NCI-H2171 (cell line): ENCODE measurements around the gene CHCHD6.

Experiments used
- DNase-seq: peaks from one replicate; lab custom pipeline; 2025; lab: John Stamatoyannopoulos, UW

CHCHD6 gene

GRCh38 chr3:126895178-126896066 lies 191.4 kb downstream of the CHCHD6 start:
- DNase-seq = no peak

GRCh38 chr3:126896067-126896441 lies 192.0 kb downstream of the CHCHD6 start:
- DNase-seq = no peak

- no peak for DNase-seq
Observed at GRCh38 chr3:126896968-126897367, 192.9 kb downstream of the CHCHD6 start.

- no peak for DNase-seq
Observed at GRCh38 chr3:126897943-126898342, 193.9 kb downstream of the CHCHD6 start.

GRCh38 chr3:126900859-126901540 lies 197.0 kb downstream of the CHCHD6 start:
- DNase-seq = no peak

GRCh38 chr3:126901631-126902030 lies 197.6 kb downstream of the CHCHD6 start:
- no peak for DNase-seq

GRCh38 chr3:126903521-126903920 lies 199.5 kb downstream of the CHCHD6 start:
- no peak for DNase-seq

GRCh38 chr3:126907557-126907956 lies 203.5 kb downstream of the CHCHD6 start:
- DNase-seq = no peak

- no peak for DNase-seq
Observed at GRCh38 chr3:126908752-126909275, 204.8 kb downstream of the CHCHD6 start.

- DNase-seq = no peak
Observed at GRCh38 chr3:126910231-126910630, 206.2 kb downstream of the CHCHD6 start.

GRCh38 chr3:126911162-126912026 lies 207.4 kb downstream of the CHCHD6 start:
- DNase-seq = no peak

GRCh38 chr3:126912027-126912422 lies 208.0 kb downstream of the CHCHD6 start:
- no peak for DNase-seq

GRCh38 chr3:126912491-126913195 lies 208.6 kb downstream of the CHCHD6 start:
- no peak for DNase-seq

GRCh38 chr3:126913524-126913923 lies 209.5 kb downstream of the CHCHD6 start:
- DNase-seq = no peak

GRCh38 chr3:126914226-126914625 lies 210.2 kb downstream of the CHCHD6 start:
- DNase-seq = peak; percentile 64

GRCh38 chr3:126915015-126915414 lies 211.0 kb downstream of the CHCHD6 start:
- no peak for DNase-seq

- DNase-seq = no peak
Observed at GRCh38 chr3:126916546-126916945, 212.5 kb downstream of the CHCHD6 start.

GRCh38 chr3:126917232-126917804 lies 213.3 kb downstream of the CHCHD6 start:
- no peak for DNase-seq

- no peak for DNase-seq
Observed at GRCh38 chr3:126918355-126918821, 214.3 kb downstream of the CHCHD6 start.

- DNase-seq = no peak
Observed at GRCh38 chr3:126921085-126921824, 217.2 kb downstream of the CHCHD6 start.
